Measurements from ENCODE around the gene TNFRSF14. TPM values are rescaled to one million over a fixed set of nuclear protein-coding genes. Genes with fewer than 3 reads are reported as not detected.

Gene TNFRSF14
- total and polyA plus RNA-seq, 9 of the 15 experiments (the other 6 are each of a cell fraction or from before 2014, with no cell fraction given): 0.11 to 2.3 (median 0.68) TPM; not detected in 2

DNA sequence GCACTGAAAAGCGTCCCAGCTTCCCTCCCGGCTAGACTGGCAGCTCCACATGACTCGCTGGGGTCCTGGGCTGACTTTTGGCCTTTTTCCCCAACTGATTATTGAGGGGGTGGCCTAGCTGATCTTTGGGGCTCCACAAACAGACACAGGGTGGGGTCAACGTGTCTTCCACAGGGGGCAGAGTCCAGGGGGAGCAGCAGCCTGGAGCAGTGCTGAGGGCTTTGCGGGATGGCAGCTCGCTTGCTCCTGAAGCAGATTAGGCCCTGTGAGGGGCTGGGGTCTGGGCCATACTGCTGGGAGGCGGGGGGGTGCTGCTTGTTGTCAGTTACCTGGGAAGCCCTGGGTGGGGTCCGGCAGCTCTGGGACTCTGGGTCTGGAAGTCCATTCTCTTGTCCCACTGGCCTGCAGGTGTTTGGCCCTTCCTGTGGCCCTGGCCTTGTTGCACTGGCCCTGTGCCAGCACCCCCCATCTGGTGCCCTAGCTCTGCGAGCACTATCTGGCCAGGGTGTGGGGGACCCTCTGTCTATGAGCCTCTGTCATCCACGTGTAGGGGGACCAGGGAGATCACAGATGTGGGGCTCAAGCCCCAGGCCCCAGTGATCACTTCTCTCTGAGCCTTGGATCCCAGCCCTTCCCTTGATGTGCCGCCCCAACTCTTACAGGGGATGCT, 13.8 kb upstream of the TNFRSF14 start:
- intact Hi-C loops (cut with micrococcal nuclease): loop anchor here (10.0 kb wide), 2 partner anchors 102 to 348 kb away; partner anchors contain the start of gene FAAP20
- Histone ChIP-seq H3K36me3 (ENCODE audit: control insufficient read depth, insufficient read depth, low read length) (no peaks in the 10 kb centered on the region), H3K9me3 (replicated peaks; ENCODE audit: control insufficient read depth, insufficient read depth, low read depth, low read length) (no peaks in the 10 kb centered on the region), H3K79me2 (ENCODE audit: control insufficient read depth, insufficient read depth, low read length) (peaks cover 4% of the 10 kb centered on the region; the same call in 1 of the 3 replicates), H2AFZ (ENCODE audit: low read depth, low read length) (peak overlapping the region; percentile 78), H3K27me3 (ENCODE audit: control insufficient read depth in 2 of 2, insufficient read depth in 2 of 2, low read length in 2 of 2) (peaks cover 0 to 9% of the 10 kb centered on the region in 2 experiments; a peak in 2 of 5 replicates), H3K9ac (ENCODE audit: insufficient read depth in 1 of 2, low read depth in 2 of 2, low read length in 2 of 2) (peak overlapping the region; percentile 28 to 84), H3K4me2 (ENCODE audit: insufficient read depth, low read length) (no peak overlapping the region; the same call in 1 of the 2 replicates), H3K27ac (ENCODE audit: extremely low read depth, low read depth, low read length) (peak overlapping the region; percentile 63), H3K4me3 (no peak overlapping the region), H3K4me1 (replicated peaks in 1 of 2; ENCODE audit: control insufficient read depth in 2 of 2, insufficient read depth in 2 of 2, low read length in 2 of 2) (peaks cover 56 to 86% of the 10 kb centered on the region in 2 experiments), H3K9me1 (ENCODE audit: control insufficient read depth, insufficient read depth, low read length) (peaks cover 7% of the 10 kb centered on the region), H4K20me1 (replicated peaks; ENCODE audit: control insufficient read depth, insufficient read depth, low read length) (no peaks in the 10 kb centered on the region; the same call in 1 of the 2 replicates)
- DNase-seq (ENCODE audit: extremely low read depth in 1 of 4, low spot score in 3 of 4): no peak
- ATAC-seq: no peak
- no TSS peak for BruUV-seq (replicated peaks)
- peak; percentile 54 for FAIRE-seq
- ChIA-PET POLR2A (interaction anchor here (0.6 to 0.9 kb wide), 6 partner anchors 19 to 344 kb away, joined by 3 read pairs; no protein-coding TSS in a partner anchor), CTCF (ENCODE audit: low intra/inter-chr PET ratio) (no interaction called here)
- 60% methylated on average over 10 of the region's 11 CpGs for WGBS (ENCODE audit: insufficient coverage, low coverage, missing lambda C conversion rate)
- in situ Hi-C loops (cut with MboI): loop anchor here (25.0 kb wide), 1 partner anchor 355 kb away; the partner anchor contains the start of gene FAAP20
- 0 out of 2 replicates have a peak, but pooled peaks have one; percentile 5 for TF ChIP-seq VEZF1 (CRISPR knock-in tag; IDR thresholded peaks at IDR 0.05)
- TF ChIP-seq SRF (CRISPR knock-in tag; IDR thresholded peaks at IDR 0.05): no peak
- no peak for TF ChIP-seq FOXK1 (CRISPR knock-in tag; IDR thresholded peaks at IDR 0.05; ENCODE audit: borderline replicate concordance)
- TF ChIP-seq FOXM1 (IDR thresholded peaks at IDR 0.05; ENCODE audit: low read depth): no peak
- TF ChIP-seq FOXM1 (CRISPR knock-in tag; IDR thresholded peaks at IDR 0.05; ENCODE audit: low read depth): no peak
- TF ChIP-seq PHF8 (IDR thresholded peaks at IDR 0.05; ENCODE audit: borderline replicate concordance, low read length): peak; percentile 3; the same call in 1 of the 2 replicates
- no peak for TF ChIP-seq ZC3H8 (IDR thresholded peaks at IDR 0.05)
- no peak for TF ChIP-seq MAFG (tag; conservative IDR thresholded peaks at IDR 0.05)
- TF ChIP-seq ZNF197 (CRISPR knock-in tag; IDR thresholded peaks at IDR 0.05; ENCODE audit: low read depth): no peak
- TF ChIP-seq HCFC1 (IDR thresholded peaks at IDR 0.05; ENCODE audit: low read depth, low read length): no peak
- no peak for TF ChIP-seq CBX5 (IDR thresholded peaks at IDR 0.05; ENCODE audit: borderline replicate concordance, low read depth)
- TF ChIP-seq, protein P1, sequence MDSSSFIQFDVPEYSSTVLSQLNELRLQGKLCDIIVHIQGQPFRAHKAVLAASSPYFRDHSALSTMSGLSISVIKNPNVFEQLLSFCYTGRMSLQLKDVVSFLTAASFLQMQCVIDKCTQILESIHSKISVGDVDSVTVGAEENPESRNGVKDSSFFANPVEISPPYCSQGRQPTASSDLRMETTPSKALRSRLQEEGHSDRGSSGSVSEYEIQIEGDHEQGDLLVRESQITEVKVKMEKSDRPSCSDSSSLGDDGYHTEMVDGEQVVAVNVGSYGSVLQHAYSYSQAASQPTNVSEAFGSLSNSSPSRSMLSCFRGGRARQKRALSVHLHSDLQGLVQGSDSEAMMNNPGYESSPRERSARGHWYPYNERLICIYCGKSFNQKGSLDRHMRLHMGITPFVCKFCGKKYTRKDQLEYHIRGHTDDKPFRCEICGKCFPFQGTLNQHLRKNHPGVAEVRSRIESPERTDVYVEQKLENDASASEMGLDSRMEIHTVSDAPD (CRISPR knock-in tag; IDR thresholded peaks at IDR 0.05): no peak
- TF ChIP-seq NFIC (IDR thresholded peaks at IDR 0.05): peak; percentile 97
- TF ChIP-seq MXI1 (IDR thresholded peaks at IDR 0.05; ENCODE audit: low read depth, low read length): no peak
- no peak for TF ChIP-seq THRAP3 (IDR thresholded peaks at IDR 0.05; ENCODE audit: borderline replicate concordance)
- TF ChIP-seq GTF3C2 (IDR thresholded peaks at IDR 0.05; ENCODE audit: borderline replicate concordance, extremely low read depth, insufficient read length): no peak
- no peak for TF ChIP-seq PHTF2 (CRISPR knock-in tag; IDR thresholded peaks at IDR 0.05)
